K562 (cell line): ENCODE results near the gene PNPO.

Experiments
- CBFB ChIP-seq: sonication (generic); formaldehyde crosslinking; IDR thresholded peaks from 2 replicates; pipeline ENCODE4 v1.4.0; 2020; ENCODE audit warnings: mild to moderate bottlenecking, missing genetic modification reagents
- CEBPB ChIP-seq: fragments of 450-650 bp; IDR thresholded peaks from 2 replicates; pipeline ENCODE4 v1.6.1; 2016; ENCODE audit warnings: missing genetic modification characterization, missing compliant biosample characterization
- JUND ChIP-seq, 2 experiments: IDR thresholded peaks; 2 replicates in 1 of 2; 3 replicates in 1 of 2; pipeline ENCODE4 v1.6.1; 2011; ENCODE audit warnings: borderline replicate concordance in 2 of 2, low read depth in 2 of 2, low read length in 2 of 2, improper control_type of control experiment in 1 of 2, missing biosample characterization in 1 of 2, missing genetic modification characterization in 1 of 2, missing genetic modification reagents in 1 of 2
- NCOA6 ChIP-seq: fragments of 450-650 bp; IDR thresholded peaks from 2 replicates; pipeline ENCODE4 v1.6.1; 2017; ENCODE audit warnings: mild to moderate bottlenecking
- NCOR1 ChIP-seq: fragments of 450-650 bp; IDR thresholded peaks from 2 replicates; pipeline ENCODE4 v1.6.1; 2016; ENCODE audit warnings: mild to moderate bottlenecking, moderate library complexity
- POLR2A ChIP-seq: fragments of 450-650 bp; conservative IDR thresholded peaks from 2 replicates; pipeline ENCODE4 v1.6.1; 2016
- TAF1 ChIP-seq: IDR thresholded peaks from 2 replicates; pipeline ENCODE4 v1.6.1; 2011; ENCODE audit warnings: mild to moderate bottlenecking, low read length, moderate library complexity; ENCODE audit not compliant: insufficient read depth, control insufficient read depth, severe bottlenecking; ENCODE audit errors: extremely low read depth
- ZBTB7A ChIP-seq: IDR thresholded peaks from 2 replicates; pipeline ENCODE4 v1.6.1; 2011; ENCODE audit warnings: low read depth, mild to moderate bottlenecking, low read length, moderate library complexity, borderline replicate concordance; ENCODE audit not compliant: control insufficient read depth
- TF ChIP-seq, protein P1 (sequence below): fragments of 450-650 bp; conservative IDR thresholded peaks from 2 replicates; pipeline ENCODE4 v1.6.1; 2016; ENCODE audit warnings: missing genetic modification characterization, low read depth, mild to moderate bottlenecking, missing compliant biosample characterization, moderate library complexity
- TF ChIP-seq, protein P2 (sequence below), 3 experiments: IDR thresholded peaks in 2 of 3; conservative IDR thresholded peaks in 1 of 3; 2 replicates each; pipeline ENCODE4 v1.5.1; 2011 to 2012; ENCODE audit warnings: low read length in 3 of 3, mild to moderate bottlenecking in 3 of 3, control low read depth in 2 of 3, improper control_type of control experiment in 1 of 3, inconsistent platforms in 1 of 3, low read depth in 1 of 3, mixed read lengths in 1 of 3, moderate library complexity in 1 of 3; ENCODE audit not compliant: insufficient read depth in 2 of 3

DNA sequence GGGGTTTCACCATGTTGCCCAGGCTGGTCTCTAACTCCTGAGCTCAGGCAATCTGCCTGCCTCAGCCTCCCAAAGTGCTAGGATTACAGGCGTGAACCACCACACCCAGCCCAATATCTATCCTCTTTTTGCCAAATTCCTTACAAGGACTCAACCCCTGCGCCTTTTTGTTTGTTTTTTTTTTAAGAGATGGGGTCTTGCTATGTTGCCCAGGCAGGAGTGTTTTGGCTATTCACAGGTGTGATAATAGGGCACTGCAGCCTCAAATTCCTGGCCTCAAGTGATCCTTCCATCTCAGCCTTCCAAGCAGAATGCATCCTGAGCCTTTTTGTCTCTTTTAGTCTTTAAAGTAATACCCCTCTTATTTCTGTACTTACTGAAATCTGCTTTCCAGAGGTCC lies 28.3 kb upstream of the PNPO start:
- TF ChIP-seq CEBPB (tag): no peak
- TF ChIP-seq JUND (IDR thresholded peaks at IDR 0.05; ENCODE audit: borderline replicate concordance, low read depth, low read length): no peak
- no peak for TF ChIP-seq JUND (tag; IDR thresholded peaks at IDR 0.05; ENCODE audit: borderline replicate concordance, low read depth, low read length)
- no peak for TF ChIP-seq POLR2A
- no peak for TF ChIP-seq NCOR1
- TF ChIP-seq, protein P1, sequence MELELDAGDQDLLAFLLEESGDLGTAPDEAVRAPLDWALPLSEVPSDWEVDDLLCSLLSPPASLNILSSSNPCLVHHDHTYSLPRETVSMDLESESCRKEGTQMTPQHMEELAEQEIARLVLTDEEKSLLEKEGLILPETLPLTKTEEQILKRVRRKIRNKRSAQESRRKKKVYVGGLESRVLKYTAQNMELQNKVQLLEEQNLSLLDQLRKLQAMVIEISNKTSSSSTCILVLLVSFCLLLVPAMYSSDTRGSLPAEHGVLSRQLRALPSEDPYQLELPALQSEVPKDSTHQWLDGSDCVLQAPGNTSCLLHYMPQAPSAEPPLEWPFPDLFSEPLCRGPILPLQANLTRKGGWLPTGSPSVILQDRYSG: no peak
- TF ChIP-seq, protein P2, sequence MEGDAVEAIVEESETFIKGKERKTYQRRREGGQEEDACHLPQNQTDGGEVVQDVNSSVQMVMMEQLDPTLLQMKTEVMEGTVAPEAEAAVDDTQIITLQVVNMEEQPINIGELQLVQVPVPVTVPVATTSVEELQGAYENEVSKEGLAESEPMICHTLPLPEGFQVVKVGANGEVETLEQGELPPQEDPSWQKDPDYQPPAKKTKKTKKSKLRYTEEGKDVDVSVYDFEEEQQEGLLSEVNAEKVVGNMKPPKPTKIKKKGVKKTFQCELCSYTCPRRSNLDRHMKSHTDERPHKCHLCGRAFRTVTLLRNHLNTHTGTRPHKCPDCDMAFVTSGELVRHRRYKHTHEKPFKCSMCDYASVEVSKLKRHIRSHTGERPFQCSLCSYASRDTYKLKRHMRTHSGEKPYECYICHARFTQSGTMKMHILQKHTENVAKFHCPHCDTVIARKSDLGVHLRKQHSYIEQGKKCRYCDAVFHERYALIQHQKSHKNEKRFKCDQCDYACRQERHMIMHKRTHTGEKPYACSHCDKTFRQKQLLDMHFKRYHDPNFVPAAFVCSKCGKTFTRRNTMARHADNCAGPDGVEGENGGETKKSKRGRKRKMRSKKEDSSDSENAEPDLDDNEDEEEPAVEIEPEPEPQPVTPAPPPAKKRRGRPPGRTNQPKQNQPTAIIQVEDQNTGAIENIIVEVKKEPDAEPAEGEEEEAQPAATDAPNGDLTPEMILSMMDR (IDR thresholded peaks at IDR 0.05 in 2 of 3, conservative IDR thresholded peaks at IDR 0.05 in 1 of 3; ENCODE audit: insufficient read depth in 2 of 3, low read depth in 1 of 3, low read length in 3 of 3): no peak
- no peak for TF ChIP-seq CBFB
- TF ChIP-seq NCOA6: no peak
- no peak for TF ChIP-seq ZBTB7A
- TF ChIP-seq TAF1: no peak
